Transverse colon (tissue), 4 donors: Measurements from ENCODE around the gene AHDC1. TPM values are rescaled to one million over a fixed set of nuclear protein-coding genes. Genes with fewer than 3 reads are reported as not detected.

Source experiments
- DNase-seq: peaks from one replicate; pipeline ENCODE4 v3.0.0-alpha.2; 2019
- H3K27ac ChIP-seq, 4 donors: fragments of 200-600 bp; sonication (generic); 2 replicates each; pipeline ENCODE4 v1.5.1; 2016 to 2018; ENCODE audit warnings: inconsistent platforms in 4 of 4
- H3K27me3 ChIP-seq: fragments of 200-600 bp; sonication (generic); 2 replicates; pipeline ENCODE4 v1.5.1; 2017; ENCODE audit warnings: inconsistent platforms
- H3K36me3 ChIP-seq, 4 donors: fragments of 200-600 bp; sonication (generic); 2 replicates each; pipeline ENCODE4 v1.5.1; 2017 to 2019; ENCODE audit warnings: inconsistent platforms in 4 of 4
- H3K4me1 ChIP-seq, 4 donors: fragments of 200-600 bp; sonication (generic); 2 replicates each; pipeline ENCODE4 v1.5.1; 2017 to 2020; ENCODE audit warnings: inconsistent platforms in 4 of 4
- H3K4me3 ChIP-seq, 4 donors: fragments of 200-600 bp; sonication (generic); 1 replicate in 1 of 4; 2 replicates in 3 of 4; pipeline versions ENCODE4 v1.5.1 to v1.6.1; 2017 to 2019; ENCODE audit warnings: inconsistent platforms in 4 of 4
- H3K9me3 ChIP-seq, 2 donors: fragments of 200-600 bp; sonication (generic); 2 replicates each; pipeline ENCODE4 v1.5.1; 2017 to 2019; ENCODE audit warnings: inconsistent platforms in 2 of 2
- CTCF ChIP-seq, 5 experiments: fragments of 200-600 bp in 3 of 5; fragments of 450-650 bp in 2 of 5; sonication (generic) in 3 of 5; IDR thresholded peaks; 1 replicate in 2 of 5; 2 replicates in 3 of 5; pipeline ENCODE4 v1.5.1; 2016 to 2017; ENCODE audit warnings: antibody characterized with exemption in 5 of 5, inconsistent platforms in 3 of 5, mild to moderate bottlenecking in 2 of 5, moderate library complexity in 1 of 5
- EP300 ChIP-seq: sonication (generic); formaldehyde crosslinking; IDR thresholded peaks from one replicate; pipeline ENCODE4 v1.6.1; 2017; ENCODE audit warnings: antibody characterized with exemption, low read depth
- POLR2A ChIP-seq: fragments of 450-650 bp; IDR thresholded peaks from one replicate; pipeline ENCODE4 v1.6.1; 2016; ENCODE audit warnings: antibody characterized with exemption, mild to moderate bottlenecking, moderate library complexity
- POLR2AphosphoS5 ChIP-seq, 3 donors: sonication (generic); formaldehyde crosslinking; IDR thresholded peaks; one replicate each; pipeline ENCODE4 v1.6.1; 2016; ENCODE audit warnings: antibody characterized with exemption in 3 of 3
- WGBS, 2 donors: methylation state at CpG; one replicate each; pipeline ENCODE4 v1.1.5; 2018; ENCODE audit warnings: low coverage in 1 of 2; 5-methylcytosine and 5-hydroxymethylcytosine counted together
- in situ Hi-C, 4 donors: fragments of 200-750 bp; cut with MboI; loops; one replicate each; pipeline versions ENCODE4 v1.15.0 to v1.15.1; 2017; ENCODE audit warnings: low sequenced_read_pairs in 3 of 4, low pct_ligation_motif_present in 1 of 4, low pct_unique_long_range_greater_than_20kb in 1 of 4
- intact Hi-C: fragments of 100-400 bp; cut with DNase I; formaldehyde crosslinking; loops from one replicate; pipeline ENCODE4 v1.15.1; 2023; ENCODE audit warnings: low total_unique reads
- total RNA-seq, 4 donors: library from RNA; depleted of rRNA; stranded (reverse); fragments of >200 nt; gene quantifications; one replicate each; pipeline ENCODE4 v1.1.0, GENCODE V29; 2016

AHDC1 gene
- total RNA-seq, 4 donors from 2014 or later: 11.7 to 34.4 (median 21.3) TPM

- DNase-seq: no peak
- Histone ChIP-seq H3K4me1 (peaks cover 0 to 9% (median 0%) of the 10 kb centered on the region in 4 donors), H3K9me3 (no peaks in the 10 kb centered on the region), H3K27ac (no peak overlapping the region), H3K36me3 (no peaks in the 10 kb centered on the region), H3K27me3 (no peaks in the 10 kb centered on the region), H3K4me3 (no peak overlapping the region)
- WGBS, 2 donors: 50 to 83% methylated on average over 1 to 16 of the region's 16 CpGs
- intact Hi-C loops: no loop called here
- TF ChIP-seq EP300 (no peak), CTCF (IDR thresholded peaks at IDR 0.05) (no peak), POLR2AphosphoS5 (IDR thresholded peaks at IDR 0.05) (no peak), POLR2A (no peak)
- in situ Hi-C loops: loop anchor here in 1 of 4 donors (10.0 kb wide), 1 partner anchor 51 kb away; no protein-coding TSS in a partner anchor
Measured at GRCh38 chr1:27614043-27614624, 10.2 kb upstream of the AHDC1 start.

GRCh38 chr1:27612718-27613117, 8.8 kb upstream of the AHDC1 start:
- TF ChIP-seq CTCF (IDR thresholded peaks at IDR 0.05) (no peak), POLR2A (no peak), POLR2AphosphoS5 (IDR thresholded peaks at IDR 0.05) (no peak), EP300 (no peak)
- H3K4me3 ChIP-seq: no peak overlapping the region
- no peaks in the 10 kb centered on the region for H3K27me3 ChIP-seq
- no peaks in the 10 kb centered on the region for H3K36me3 ChIP-seq
- H3K9me3 ChIP-seq: no peaks in the 10 kb centered on the region
- in situ Hi-C loops: loop anchor here in 1 of 4 donors (10.0 kb wide), 1 partner anchor 52 kb away; no protein-coding TSS in a partner anchor
- intact Hi-C loops: no loop called here
- 89% methylated on average over 11 of the region's 12 CpGs; no CpG with 5 or more reads in 1 of the 2 donors for whole genome bisulfite sequencing, 2 donors
- H3K27ac ChIP-seq: no peak overlapping the region
- H3K4me1 ChIP-seq: peaks cover 0 to 11% (median 0%) of the 10 kb centered on the region in 4 donors
- DNase-seq: no peak

GRCh38 chr1:27611450-27611849, 7.5 kb upstream of the AHDC1 start:
- no peak overlapping the region for H3K4me3 ChIP-seq
- H3K9me3 ChIP-seq: no peaks in the 10 kb centered on the region
- H3K4me1 ChIP-seq: peaks cover 0 to 13% (median 1%) of the 10 kb centered on the region in 4 donors
- no peak overlapping the region for H3K27ac ChIP-seq
- intact Hi-C loops (loop anchor here (2.0 kb wide), 1 partner anchor 53 kb away; no protein-coding TSS in a partner anchor), in situ Hi-C loops (loop anchor here in 1 of 4 donors (10.0 kb wide), 1 partner anchor 53 kb away; no protein-coding TSS in a partner anchor)
- 80 to 86% methylated on average over 4 of the region's 4 CpGs for WGBS, 2 donors
- no peaks in the 10 kb centered on the region for H3K27me3 ChIP-seq
- no peaks in the 10 kb centered on the region for H3K36me3 ChIP-seq
- no peak for TF ChIP-seq CTCF (IDR thresholded peaks at IDR 0.05)
- TF ChIP-seq POLR2AphosphoS5 (IDR thresholded peaks at IDR 0.05): no peak
- TF ChIP-seq EP300: no peak
- TF ChIP-seq POLR2A: no peak
- DNase-seq: no peak

GRCh38 chr1:27609618-27610240, 5.8 kb upstream of the AHDC1 start:
- in situ Hi-C loops (loop anchor here (5.0 to 10.0 kb wide), 6 partner anchors 53 to 215 kb away; partner anchors contain the start of gene GPR3 (in 1 of the 4)), intact Hi-C loops (loop anchor here (2.0 to 10.0 kb wide), 2 partner anchors 55 to 285 kb away; partner anchors contain the start of gene TMEM222)
- Histone ChIP-seq H3K4me1 (peaks cover 0 to 16% (median 5%) of the 10 kb centered on the region in 4 donors), H3K27ac (no peak overlapping the region), H3K27me3 (no peaks in the 10 kb centered on the region), H3K36me3 (no peaks in the 10 kb centered on the region), H3K9me3 (no peaks in the 10 kb centered on the region), H3K4me3 (no peak overlapping the region)
- DNase-seq: no peak
- WGBS, 2 donors: 10 to 58% methylated on average over 2 to 12 of the region's 12 CpGs
- no peak for TF ChIP-seq CTCF (IDR thresholded peaks at IDR 0.05)
- TF ChIP-seq POLR2A: no peak
- no peak for TF ChIP-seq EP300
- no peak for TF ChIP-seq POLR2AphosphoS5 (IDR thresholded peaks at IDR 0.05)
